HG02885 (cell line): Measurements from ENCODE around the gene SYNCRIP.
"Not testable (repeated sequence)": the region's sequence is repeated elsewhere in the genome, so short reads cannot be mapped to it uniquely, and the experiment has no call there.

Experiments used
- ATAC-seq: cut with Tn5 transposase; IDR thresholded peaks from one replicate; pipeline ENCODE4 v1.9.1; 2021; ENCODE audit warnings: mild to moderate bottlenecking; ENCODE audit not compliant: unreplicated experiment, poor library complexity

The SYNCRIP gene

DNA sequence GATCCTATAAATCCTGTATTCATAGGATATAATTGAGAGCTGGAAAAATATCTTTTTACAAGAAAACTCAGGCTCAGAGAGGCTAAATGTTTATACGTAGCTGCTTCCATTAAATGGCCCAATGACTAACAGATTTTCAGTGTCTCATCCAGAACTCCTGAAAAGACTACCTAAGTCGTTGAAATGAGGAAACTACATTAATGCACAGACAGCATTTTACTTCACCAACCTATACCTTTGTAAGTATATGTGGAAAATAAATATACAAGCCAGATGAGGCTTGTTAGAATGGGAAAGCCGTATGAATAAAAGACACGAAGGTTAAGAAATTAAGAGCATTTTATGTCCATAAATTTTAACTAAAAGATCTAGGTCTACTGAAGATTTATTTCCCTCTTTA, 40.6 kb downstream of the SYNCRIP start:
- no peak for ATAC-seq

- no peak for ATAC-seq
These were observed 41.9 kb downstream of the SYNCRIP start for GRCh38 chr6:85600713-85601313.

- ATAC-seq: peak; percentile 7
These were observed 48.3 kb downstream of the SYNCRIP start for GRCh38 chr6:85594197-85594930.

- ATAC-seq: peak; percentile 89
These were observed 49.1 kb downstream of the SYNCRIP start, which contains the start of gene SNX14 for GRCh38 chr6:85593438-85594196. SNX14 (minus strand) TSS chr6:85593858; CDS start chr6:85593718, 140 bp downstream.

GRCh38 chr6:85592033-85592432, 50.7 kb downstream of the SYNCRIP start:
- no peak for ATAC-seq

GRCh38 chr6:85591207-85591606, 51.5 kb downstream of the SYNCRIP start:
- ATAC-seq: no peak

DNA sequence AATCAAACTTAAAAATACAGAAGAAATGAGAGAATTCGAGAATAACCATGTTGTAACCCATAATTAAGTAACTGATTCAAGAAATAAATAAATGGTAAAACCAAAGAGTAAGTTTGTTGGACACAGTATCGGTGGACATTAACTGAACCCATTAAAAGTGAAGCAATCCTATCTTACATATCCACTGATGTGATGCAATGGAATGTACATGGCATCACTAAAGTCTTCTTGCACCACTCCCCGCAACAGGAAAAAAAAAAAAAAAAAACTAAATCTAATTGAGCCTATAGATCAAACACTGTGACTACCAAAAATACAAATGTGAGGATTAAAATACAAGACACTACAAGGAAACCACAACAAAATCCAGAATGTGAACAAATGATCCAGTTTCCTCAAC, 56.9 kb downstream of the SYNCRIP start:
- ATAC-seq: no peak

- ATAC-seq: not testable (repeated sequence)
These were observed 59.9 kb downstream of the SYNCRIP start for GRCh38 chr6:85582832-85583231.

GRCh38 chr6:85581572-85581971, 61.1 kb downstream of the SYNCRIP start:
- ATAC-seq: no peak

DNA sequence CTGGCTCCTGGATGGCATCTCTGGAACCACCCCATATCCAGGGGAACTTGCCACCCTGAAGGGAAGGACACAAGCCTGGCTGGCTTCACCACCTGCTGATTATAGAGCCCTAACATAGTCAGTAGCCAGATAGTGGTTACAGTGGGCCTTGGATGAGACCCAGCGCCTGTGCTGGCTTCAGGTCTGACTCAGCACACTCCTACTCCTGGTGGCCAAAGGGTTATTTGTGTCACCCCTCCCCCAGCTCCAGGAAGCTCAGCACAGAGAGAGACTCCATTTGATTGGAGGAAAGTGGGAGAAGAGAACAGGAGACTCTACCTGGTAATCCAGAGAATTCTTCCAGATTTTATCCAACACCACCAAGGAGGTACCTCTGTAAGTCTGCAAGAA, 61.8 kb downstream of the SYNCRIP start:
- peak; percentile 89 for ATAC-seq

DNA sequence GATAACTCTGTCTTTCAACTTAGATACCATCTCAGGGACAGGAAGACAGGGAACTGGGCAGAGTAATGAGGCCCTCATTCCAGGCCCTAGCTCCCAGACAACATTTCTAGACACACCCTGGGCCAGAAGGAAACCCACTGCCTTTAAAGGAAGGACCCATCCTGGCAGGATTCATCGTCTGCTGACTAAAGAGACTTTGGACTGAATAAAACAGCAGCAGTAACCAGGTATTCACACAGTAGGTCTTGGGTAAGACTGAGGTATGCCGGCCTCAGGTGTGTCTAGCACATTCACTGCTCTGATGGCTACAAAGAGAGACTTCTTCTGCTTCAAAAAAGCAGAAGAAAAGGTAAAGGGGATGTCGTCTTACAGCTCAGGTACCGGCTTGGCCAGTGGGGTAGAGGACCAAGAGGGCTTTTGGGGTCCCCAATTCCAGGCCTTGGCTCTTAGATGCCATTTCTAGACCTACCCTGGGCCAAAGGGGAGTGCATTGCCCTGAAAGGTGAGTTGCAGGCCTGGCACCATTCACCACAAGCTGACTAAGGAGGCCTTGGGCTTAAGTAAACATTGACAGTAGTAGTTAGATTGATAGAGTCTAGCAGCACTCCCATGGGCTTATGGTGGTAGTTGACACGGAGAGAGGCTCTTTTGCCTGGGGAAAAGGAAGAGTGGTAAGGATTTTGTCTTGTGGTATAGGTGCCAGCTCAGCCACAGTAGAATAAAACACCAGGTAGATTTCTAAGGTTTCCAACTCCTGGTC, 62.4 kb downstream of the SYNCRIP start:
- peak; percentile 10 for ATAC-seq

GRCh38 chr6:85579581-85579980, 63.1 kb downstream of the SYNCRIP start:
- no peak for ATAC-seq

DNA sequence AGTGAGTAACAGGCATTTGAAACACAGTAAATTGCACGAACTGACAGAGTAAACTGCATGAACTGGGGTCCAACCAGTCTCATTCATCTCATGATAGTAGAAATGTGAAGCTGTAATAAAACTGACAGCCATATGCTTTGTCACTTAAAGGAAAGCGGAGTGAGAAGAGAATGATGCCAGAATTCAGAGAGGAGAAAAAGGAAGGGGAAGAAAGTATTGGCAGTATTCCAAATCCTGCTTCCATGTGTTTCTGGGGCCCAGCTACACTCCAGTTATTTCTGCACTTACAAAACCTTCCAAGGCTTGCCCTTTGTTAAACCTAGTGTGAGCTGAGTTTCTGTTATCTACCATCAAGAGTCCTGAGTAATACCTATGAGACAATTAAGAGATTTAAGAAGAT, 66.2 kb downstream of the SYNCRIP start:
- ATAC-seq: no peak

DNA sequence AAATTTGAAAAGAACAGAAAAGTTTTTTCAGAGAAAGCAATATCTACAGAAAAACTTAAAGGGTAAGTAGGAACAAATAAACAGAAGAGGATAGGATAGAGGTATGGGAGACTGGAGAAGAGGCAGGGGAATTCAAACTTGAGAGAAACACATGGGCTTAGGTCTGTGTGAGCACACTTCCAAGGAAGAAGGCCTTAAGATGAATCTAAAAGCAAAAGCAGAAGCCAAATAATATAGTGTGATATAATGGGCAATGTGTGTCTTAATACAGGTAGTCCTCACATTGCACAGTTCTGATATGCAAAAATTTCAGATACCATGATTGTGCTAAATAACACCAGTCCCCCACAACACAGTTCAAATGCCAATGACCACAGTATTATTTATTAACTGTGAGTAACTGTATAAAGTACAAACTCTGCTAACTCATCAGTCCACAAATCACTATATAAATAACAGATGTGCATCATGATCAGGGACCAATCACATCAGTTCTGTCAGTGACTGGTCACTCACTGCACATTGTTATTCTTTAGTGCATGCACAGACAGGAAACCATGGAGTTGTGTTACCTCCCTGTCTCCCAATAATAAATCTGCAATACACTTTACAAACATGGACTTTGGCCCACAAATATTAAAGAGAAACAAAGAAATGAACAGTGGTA, 67.6 kb downstream of the SYNCRIP start:
- ATAC-seq: no peak

DNA sequence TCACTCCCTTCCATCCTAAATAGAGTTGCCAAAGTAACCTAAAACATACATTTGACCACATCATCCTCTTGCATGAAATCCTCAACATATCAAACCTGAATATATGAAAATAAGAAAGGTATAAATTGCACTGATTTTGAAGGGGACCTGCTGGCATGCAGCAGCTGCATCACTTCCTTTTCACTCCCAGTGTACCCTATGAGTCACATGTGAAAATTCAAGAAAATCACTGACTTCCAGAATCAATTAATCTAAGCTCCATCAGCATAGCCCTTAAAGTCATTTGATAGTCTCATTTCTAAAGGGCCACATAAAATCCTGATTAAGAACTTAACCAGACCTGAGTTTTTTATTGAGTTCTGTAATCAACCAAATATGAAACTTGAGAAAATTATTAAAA, 73.4 kb downstream of the SYNCRIP start:
- ATAC-seq: no peak

DNA sequence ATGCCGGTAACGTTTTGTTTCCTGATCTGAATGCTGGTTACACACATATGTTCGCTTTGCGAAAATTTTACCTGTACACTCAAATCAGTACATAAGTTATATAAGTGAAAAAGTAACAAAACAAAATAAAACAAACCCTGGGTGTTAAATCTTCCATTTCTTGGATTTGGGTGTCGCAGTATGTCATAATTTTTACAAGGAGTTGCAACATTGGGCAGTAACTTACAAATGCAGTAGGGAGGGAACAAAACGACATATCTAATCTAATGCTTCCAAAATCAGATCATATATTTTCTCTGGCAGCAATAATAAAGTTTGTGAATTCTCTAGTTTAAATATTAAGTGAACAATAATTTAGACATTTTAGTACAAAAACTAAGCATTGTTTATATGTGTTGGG, 74.3 kb downstream of the SYNCRIP start:
- no peak for ATAC-seq

DNA sequence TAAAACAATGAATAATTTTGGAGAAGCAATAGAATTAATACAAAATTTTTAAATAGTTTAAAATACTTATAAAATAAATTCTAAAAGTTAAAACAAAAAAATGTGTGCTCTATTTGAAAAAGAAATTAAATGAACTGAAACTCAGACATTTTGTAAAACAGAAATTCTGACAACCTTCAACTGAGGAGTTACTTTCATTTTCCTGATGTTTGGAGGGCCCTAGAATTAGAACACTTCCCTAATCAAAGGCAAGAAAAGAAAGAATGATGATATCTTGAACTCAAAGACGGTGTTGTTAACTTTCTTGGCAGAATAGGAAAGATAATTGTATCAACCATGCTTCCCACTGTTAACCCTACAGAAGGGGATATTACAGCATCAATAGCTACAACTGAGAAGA, 77.0 kb downstream of the SYNCRIP start:
- no peak for ATAC-seq

- not testable (repeated sequence) for ATAC-seq
These were observed 78.5 kb downstream of the SYNCRIP start for GRCh38 chr6:85564223-85564622.
